GM10266 (cell line): ENCODE measurements around the gene TBATA.

Source experiments
- DNase-seq: peaks from one replicate; pipeline ENCODE4 v3.0.0; 2012; ENCODE audit errors: extremely low spot score
- TF ChIP-seq, protein P1 (sequence below): IDR thresholded peaks from 2 replicates; pipeline ENCODE4 v1.5.1; 2012; ENCODE audit warnings: mild to moderate bottlenecking, low read depth; ENCODE audit not compliant: control insufficient read depth, insufficient read depth; ENCODE audit errors: missing control alignments

The TBATA gene

DNA sequence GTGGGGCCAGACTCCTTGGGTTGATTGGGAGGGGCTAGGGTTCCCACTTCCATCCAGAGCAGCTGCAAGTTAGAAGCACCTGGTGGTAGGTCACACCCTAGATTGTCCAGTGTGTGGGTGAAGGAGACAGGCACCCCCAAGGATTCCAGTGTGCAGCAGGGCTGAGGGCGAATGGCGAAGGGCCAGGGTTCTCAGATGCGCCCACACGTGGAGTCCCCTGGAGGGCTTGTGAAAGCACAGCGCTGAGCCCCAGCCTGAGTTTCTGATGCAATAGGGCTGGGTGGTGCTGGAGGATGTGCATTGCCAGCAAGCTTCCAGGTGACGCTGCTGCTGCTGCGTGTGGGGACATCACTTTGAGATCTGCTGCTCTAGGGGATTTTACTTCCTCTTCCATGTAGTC is 25.4 kb downstream of the TBATA start:
- DNase-seq = no peak
- TF ChIP-seq, protein P1, sequence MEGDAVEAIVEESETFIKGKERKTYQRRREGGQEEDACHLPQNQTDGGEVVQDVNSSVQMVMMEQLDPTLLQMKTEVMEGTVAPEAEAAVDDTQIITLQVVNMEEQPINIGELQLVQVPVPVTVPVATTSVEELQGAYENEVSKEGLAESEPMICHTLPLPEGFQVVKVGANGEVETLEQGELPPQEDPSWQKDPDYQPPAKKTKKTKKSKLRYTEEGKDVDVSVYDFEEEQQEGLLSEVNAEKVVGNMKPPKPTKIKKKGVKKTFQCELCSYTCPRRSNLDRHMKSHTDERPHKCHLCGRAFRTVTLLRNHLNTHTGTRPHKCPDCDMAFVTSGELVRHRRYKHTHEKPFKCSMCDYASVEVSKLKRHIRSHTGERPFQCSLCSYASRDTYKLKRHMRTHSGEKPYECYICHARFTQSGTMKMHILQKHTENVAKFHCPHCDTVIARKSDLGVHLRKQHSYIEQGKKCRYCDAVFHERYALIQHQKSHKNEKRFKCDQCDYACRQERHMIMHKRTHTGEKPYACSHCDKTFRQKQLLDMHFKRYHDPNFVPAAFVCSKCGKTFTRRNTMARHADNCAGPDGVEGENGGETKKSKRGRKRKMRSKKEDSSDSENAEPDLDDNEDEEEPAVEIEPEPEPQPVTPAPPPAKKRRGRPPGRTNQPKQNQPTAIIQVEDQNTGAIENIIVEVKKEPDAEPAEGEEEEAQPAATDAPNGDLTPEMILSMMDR = no peak

DNA sequence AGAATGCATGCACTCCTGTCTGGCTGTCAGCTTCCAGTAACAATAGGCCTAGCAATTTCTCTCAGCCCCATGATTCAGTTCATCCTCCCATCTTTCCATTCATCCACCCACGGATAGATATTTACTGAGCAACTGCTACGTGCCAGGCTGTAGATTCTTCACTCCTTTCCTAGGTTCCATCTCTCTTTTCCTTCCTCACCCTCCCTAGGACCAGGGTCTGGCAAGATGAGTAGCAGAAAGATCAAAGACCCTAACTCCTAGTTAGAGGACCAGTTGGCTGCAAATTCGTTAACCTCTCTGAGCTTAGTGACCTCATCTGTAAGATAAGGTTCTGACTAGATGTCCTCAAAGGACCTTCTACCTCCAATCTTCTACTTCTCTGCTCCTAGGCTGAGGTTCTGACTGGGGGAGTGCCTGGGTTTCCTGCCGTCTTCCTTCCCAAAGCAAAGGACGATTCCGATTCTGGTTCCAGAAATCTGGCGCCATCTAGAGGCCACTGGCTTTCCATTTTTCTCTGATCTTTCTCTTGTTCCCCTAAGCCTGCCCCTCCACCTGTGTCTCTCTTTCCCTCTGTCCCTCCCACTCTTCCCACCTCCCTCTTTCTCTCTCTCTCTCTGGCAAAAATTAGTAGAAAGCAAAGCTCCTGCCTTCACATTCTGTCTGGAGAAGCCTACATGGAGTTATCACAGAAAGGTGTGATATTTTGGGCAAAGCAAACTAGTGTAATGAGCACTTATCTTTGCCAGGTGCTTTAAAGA is 26.2 kb downstream of the TBATA start:
- DNase-seq = peak; percentile 73
- TF ChIP-seq, protein P1 = peak; percentile 83

DNA sequence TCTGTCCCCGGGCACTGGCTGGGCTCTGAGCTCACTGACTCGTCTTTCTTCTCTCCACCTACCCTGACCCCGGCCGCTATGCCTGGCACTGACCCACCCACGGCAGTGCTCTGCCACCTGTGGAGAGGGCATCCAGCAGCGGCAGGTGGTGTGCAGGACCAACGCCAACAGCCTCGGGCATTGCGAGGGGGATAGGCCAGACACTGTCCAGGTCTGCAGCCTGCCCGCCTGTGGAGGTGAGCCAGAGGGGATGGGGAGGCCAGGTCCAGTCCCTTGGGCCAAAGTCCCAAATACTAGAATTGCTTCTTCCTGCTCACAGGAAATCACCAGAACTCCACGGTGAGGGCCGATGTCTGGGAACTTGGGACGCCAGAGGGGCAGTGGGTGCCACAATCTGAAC is 27.3 kb downstream of the TBATA start:
- no peak for DNase-seq
- TF ChIP-seq, protein P1 = no peak

DNA sequence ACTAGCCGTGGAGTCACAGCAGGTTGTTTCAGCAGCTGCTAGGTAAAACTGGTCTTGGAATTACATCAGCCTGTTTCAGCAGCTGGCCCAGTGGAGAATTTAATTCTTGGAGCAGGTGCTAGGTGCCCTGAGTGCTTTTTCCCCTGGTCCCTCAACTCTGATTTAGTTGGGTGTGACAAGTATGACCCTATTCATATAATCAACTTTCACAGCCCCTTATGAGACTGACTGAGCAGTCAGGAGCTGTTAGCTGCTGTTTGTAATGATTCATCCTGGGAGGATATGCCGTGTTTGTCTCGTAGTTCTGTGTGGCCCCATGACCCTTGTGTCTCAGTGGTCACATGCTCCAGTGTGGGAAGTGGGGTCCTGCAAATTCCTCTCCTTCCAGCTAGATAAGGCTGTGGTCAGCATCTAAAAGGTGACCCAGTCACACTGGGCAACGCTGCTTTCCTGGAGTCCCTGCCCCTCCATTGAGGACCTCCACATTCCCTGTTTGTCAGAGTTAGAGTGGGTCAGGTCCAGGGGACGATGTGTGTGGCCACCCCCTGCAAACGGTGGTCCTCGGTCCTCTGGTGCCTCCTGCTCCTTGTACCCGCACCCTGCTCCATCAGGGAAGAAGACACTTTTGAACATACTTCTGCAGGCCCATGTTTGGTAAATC is 28.3 kb downstream of the TBATA start:
- DNase-seq = no peak
- TF ChIP-seq, protein P1 = no peak

DNA sequence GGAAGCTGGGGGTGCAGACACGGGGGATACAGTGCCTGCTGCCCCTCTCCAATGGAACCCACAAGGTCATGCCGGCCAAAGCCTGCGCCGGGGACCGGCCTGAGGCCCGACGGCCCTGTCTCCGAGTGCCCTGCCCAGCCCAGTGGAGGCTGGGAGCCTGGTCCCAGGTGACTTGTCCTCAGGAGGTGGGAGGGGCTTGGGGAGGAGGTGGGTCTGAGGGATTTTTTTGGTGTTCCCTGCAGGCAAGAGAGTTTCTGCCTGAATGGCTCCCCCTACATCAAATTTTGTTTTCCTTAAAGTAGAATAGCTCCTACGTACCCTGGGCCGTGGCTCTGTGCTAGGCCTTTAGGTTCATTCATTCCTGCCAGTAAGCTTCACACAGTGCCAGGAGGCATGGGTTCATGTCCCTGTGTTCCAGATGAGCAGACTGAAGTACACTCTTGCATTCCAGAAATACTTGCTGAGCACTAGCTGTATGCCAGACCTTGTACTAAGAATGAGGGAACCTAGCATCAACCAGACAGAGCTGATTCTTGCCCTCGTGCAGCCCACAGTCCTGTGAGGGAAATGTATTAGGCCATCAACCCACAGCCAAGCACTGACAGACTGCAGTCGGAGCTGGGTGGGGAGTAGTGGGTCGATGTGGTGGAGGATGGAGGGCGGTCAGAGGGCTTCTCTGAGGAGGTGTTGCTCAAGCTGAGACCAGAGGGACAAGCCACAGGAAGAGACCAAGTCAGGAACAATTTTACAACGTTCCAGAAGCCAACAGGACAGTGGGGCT is 31.1 kb downstream of the TBATA start:
- TF ChIP-seq, protein P1 = no peak
- DNase-seq = no peak

DNA sequence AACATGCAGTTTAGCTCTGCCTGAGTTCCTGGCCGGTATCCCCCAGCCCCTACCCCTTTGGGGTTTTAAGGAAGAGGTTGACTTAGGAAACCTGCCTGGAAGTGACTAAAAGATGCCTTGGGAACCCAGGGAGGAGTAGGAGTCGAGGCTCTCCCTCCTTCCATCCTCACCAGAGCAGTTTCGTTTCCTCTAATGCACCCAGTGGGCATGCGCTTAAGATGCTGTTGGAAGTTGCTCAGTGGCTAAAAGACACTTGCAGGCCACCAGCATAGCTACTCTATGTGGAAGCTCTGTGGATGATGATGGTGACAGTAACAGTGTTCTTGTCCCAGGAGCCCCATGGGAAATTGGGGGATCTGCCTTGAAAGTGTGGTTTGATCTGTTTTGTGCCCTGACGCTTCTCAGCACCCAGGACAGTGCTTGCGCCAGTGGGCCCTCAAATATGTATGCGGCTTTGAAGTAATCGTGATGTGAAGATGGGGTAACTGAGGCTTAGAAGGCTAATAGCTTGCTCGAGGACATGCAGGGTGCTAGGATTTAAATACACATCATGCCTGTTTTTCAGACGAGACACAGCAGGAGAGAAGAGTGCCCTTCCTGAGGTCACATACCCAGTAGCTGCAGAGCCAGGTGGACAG is 32.0 kb downstream of the TBATA start:
- TF ChIP-seq, protein P1 = no peak
- DNase-seq = no peak

DNA sequence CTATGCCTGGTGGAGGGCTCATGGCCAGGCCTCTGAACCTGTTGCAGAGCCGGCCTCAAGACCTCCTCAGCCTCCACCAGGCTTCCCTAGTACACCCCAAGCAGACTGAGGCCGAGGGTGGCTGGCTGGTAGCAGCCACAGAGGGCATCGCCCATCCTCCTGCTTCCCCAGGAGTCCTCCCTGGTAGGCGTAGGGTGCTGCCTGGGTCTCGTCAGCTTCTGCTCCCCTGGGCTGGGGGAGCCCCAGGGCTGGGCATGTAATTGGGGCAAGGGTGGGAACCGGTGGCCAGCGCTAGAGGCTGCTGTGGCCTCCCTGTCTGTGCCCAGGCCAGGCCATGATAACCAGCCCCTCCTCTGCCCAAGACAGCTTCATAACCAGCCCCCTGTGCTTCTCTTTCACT is 32.6 kb downstream of the TBATA start:
- TF ChIP-seq, protein P1 = no peak
- DNase-seq = no peak
